IMR-90 (cell line): ENCODE measurements around the gene AMPD3. TPM values are rescaled to one million over a fixed set of nuclear protein-coding genes. Genes with fewer than 3 reads are reported as not detected.

Experiments
- ATAC-seq: fragments of 200-7000 bp; cut with Tn5 transposase; 2 replicates; pipeline ENCODE4 v1.9.1; 2020; ENCODE audit warnings: low read depth, mild to moderate bottlenecking, moderate library complexity
- BruUV-seq: library from RNA; stranded (reverse); fragments of 400-500 nt; replicated peaks from 2 replicates; lab custom pipeline; 2021; lab: Mats Ljungman, UMichigan
- CTCF ChIA-PET: fragments of 300-600 bp; formaldehyde crosslinking; extraction: SDS; loops from one replicate; lab custom pipeline; 2021; ENCODE audit warnings: antibody characterized with exemption; lab: Yijun Ruan, JAX
- POLR2A ChIA-PET: fragments of 300-600 bp; sonication (Branson Sonifier 250); formaldehyde crosslinking; loops from one replicate; lab custom pipeline; 2022; ENCODE audit warnings: antibody characterized with exemption; ENCODE audit not compliant: unreplicated experiment; lab: Charles Lee
- DNase-seq: peaks from one replicate; pipeline ENCODE4 v3.0.0; 2013
- H2AFZ ChIP-seq: replicated peaks from 2 replicates; pipeline ENCODE3; 2013; ENCODE audit warnings: low read length, mild to moderate bottlenecking; ENCODE audit not compliant: poor library complexity
- H2AK5ac ChIP-seq: 2 replicates; pipeline ENCODE4 v1.6.1; 2013; ENCODE audit warnings: low read depth, low read length, inconsistent platforms
- H2AK9ac ChIP-seq: replicated peaks from 2 replicates; pipeline ENCODE3; 2013; ENCODE audit warnings: mild to moderate bottlenecking, low read depth, low read length, moderate library complexity; ENCODE audit not compliant: poor library complexity
- H2BK120ac ChIP-seq: 2 replicates; pipeline ENCODE4 v1.6.1; 2013; ENCODE audit warnings: low read depth, low read length, inconsistent platforms
- H2BK15ac ChIP-seq: 3 replicates; pipeline ENCODE4 v1.6.1; 2013; ENCODE audit warnings: low read depth, low read length, inconsistent platforms
- H2BK20ac ChIP-seq: 2 replicates; pipeline ENCODE4 v1.6.1; 2013; ENCODE audit warnings: low read depth, mild to moderate bottlenecking, inconsistent platforms, low read length, moderate library complexity
- H2BK5ac ChIP-seq: 2 replicates; pipeline ENCODE4 v1.6.1; 2013; ENCODE audit warnings: mild to moderate bottlenecking, low read depth, low read length, inconsistent platforms; ENCODE audit not compliant: poor library complexity, severe bottlenecking
- H3K14ac ChIP-seq: replicated peaks from 2 replicates; pipeline ENCODE4 v1.6.1; 2013; ENCODE audit warnings: low read depth, low read length, inconsistent platforms
- H3K18ac ChIP-seq: 2 replicates; pipeline ENCODE4 v1.6.1; 2013; ENCODE audit warnings: low read depth, low read length, control low read depth
- H3K23ac ChIP-seq: 2 replicates; pipeline ENCODE4 v1.6.1; 2013; ENCODE audit warnings: low read depth, low read length, inconsistent platforms
- H3K27ac ChIP-seq: 2 replicates; pipeline ENCODE4 v1.5.1; 2013; ENCODE audit warnings: mild to moderate bottlenecking, control low read depth, low read length; ENCODE audit not compliant: insufficient read depth
- H3K27me3 ChIP-seq: 2 replicates; pipeline ENCODE4 v1.6.1; 2013; ENCODE audit warnings: low read length; ENCODE audit not compliant: control insufficient read depth, insufficient read depth
- H3K36me3 ChIP-seq: 2 replicates; pipeline ENCODE4 v1.6.1; 2013; ENCODE audit warnings: low read length, mixed read lengths; ENCODE audit not compliant: control insufficient read depth, insufficient read depth
- H3K4ac ChIP-seq: 2 replicates; pipeline ENCODE4 v1.6.1; 2013; ENCODE audit warnings: low read depth, low read length, inconsistent platforms
- H3K4me1 ChIP-seq: 2 replicates; pipeline ENCODE4 v1.6.1; 2013; ENCODE audit warnings: low read length, mixed read lengths; ENCODE audit not compliant: control insufficient read depth, insufficient read depth
- H3K4me2 ChIP-seq: 2 replicates; pipeline ENCODE4 v1.6.1; 2013; ENCODE audit warnings: low read depth, mild to moderate bottlenecking, control low read depth, low read length, moderate library complexity
- H3K4me3 ChIP-seq: 2 replicates; pipeline ENCODE4 v1.5.1; 2013; ENCODE audit warnings: low read depth, mild to moderate bottlenecking, control low read depth, low read length, moderate library complexity; ENCODE audit not compliant: insufficient read depth
- H3K56ac ChIP-seq: 2 replicates; pipeline ENCODE4 v1.6.1; 2013; ENCODE audit warnings: low read length, inconsistent platforms; ENCODE audit not compliant: insufficient read depth; ENCODE audit errors: extremely low read depth
- H3K79me1 ChIP-seq, 2 experiments: 2 replicates each; pipeline ENCODE4 v1.6.1; 2013; ENCODE audit warnings: low read length in 2 of 2, inconsistent platforms in 1 of 2, low read depth in 1 of 2
- H3K9ac ChIP-seq: 2 replicates; pipeline ENCODE4 v1.6.1; 2013; ENCODE audit warnings: low read depth, low read length, control low read depth
- H3K9me1 ChIP-seq: 2 replicates; pipeline ENCODE4 v1.6.1; 2013; ENCODE audit warnings: low read length, inconsistent platforms; ENCODE audit not compliant: insufficient read depth
- H3K9me3 ChIP-seq: 2 replicates; pipeline ENCODE4 v1.6.1; 2013; ENCODE audit warnings: low read length; ENCODE audit not compliant: control insufficient read depth, insufficient read depth
- H4K20me1 ChIP-seq: 2 replicates; pipeline ENCODE4 v1.6.1; 2013; ENCODE audit warnings: low read length, inconsistent platforms; ENCODE audit not compliant: insufficient read depth
- H4K5ac ChIP-seq: 2 replicates; pipeline ENCODE4 v1.6.1; 2013; ENCODE audit warnings: mild to moderate bottlenecking, low read depth, low read length, control low read depth
- H4K8ac ChIP-seq, 2 experiments: 2 replicates each; pipeline ENCODE4 v1.6.1; 2013; ENCODE audit warnings: low read depth in 2 of 2, low read length in 2 of 2, control low read depth in 1 of 2, inconsistent platforms in 1 of 2
- H4K91ac ChIP-seq: 2 replicates; pipeline ENCODE4 v1.6.1; 2013; ENCODE audit warnings: low read depth, low read length, inconsistent platforms; ENCODE audit not compliant: insufficient read depth
- BHLHE40 ChIP-seq: fragments of 150-350 bp; IDR thresholded peaks from 2 replicates; pipeline ENCODE4 v1.6.1; 2016; ENCODE audit warnings: mild to moderate bottlenecking, low read depth, low read length
- FOS ChIP-seq: fragments of 150-350 bp; IDR thresholded peaks from 2 replicates; pipeline ENCODE4 v1.6.1; 2016; ENCODE audit warnings: low read depth, low read length
- WGBS, 2 experiments: methylation state at CpG; one replicate each; pipeline versions ENCODE4 v1.1.5 to v1.1.7; 2013; ENCODE audit warnings: missing lambda C conversion rate in 2 of 2; ENCODE audit not compliant: insufficient read length in 1 of 2; ENCODE audit errors: extremely low coverage in 2 of 2; 5-methylcytosine and 5-hydroxymethylcytosine counted together
- dilution Hi-C: fragments of 300-500 bp; cut with HindIII; formaldehyde crosslinking; loops from one replicate; pipeline ENCODE4 v1.14.3; 2018; ENCODE audit warnings: low sequenced_read_pairs; ENCODE audit not compliant: unreplicated experiment
- in situ Hi-C: fragments of 300-500 bp; cut with MboI; formaldehyde crosslinking; loops from 3 replicates; pipeline ENCODE4 v1.14.3; 2019; ENCODE audit warnings: low sequenced_read_pairs, inconsistent platforms, mixed read lengths
- intact Hi-C: fragments of 100-400 bp; cut with micrococcal nuclease; formaldehyde crosslinking; loops from 2 replicates; pipeline ENCODE4 v1.10.0; 2022
- polyA plus RNA-seq, 3 experiments: library from polyadenylated mRNA; depleted of rRNA; stranded (reverse); fragments of >200 nt; gene quantifications; 2 replicates each; pipeline ENCODE4 v1.2.3, GENCODE V29; 2012; ENCODE audit warnings: low replicate concordance in 1 of 3
- total RNA-seq: library from RNA; depleted of rRNA; stranded (reverse); fragments of >200 nt; gene quantifications from 2 replicates; pipeline ENCODE4 v1.2.3, GENCODE V29; 2012

Gene AMPD3
- total and polyA plus RNA-seq, 2 of the 4 experiments (the other 2 are of a cell fraction), result 8.6 to 12.1 TPM

DNA sequence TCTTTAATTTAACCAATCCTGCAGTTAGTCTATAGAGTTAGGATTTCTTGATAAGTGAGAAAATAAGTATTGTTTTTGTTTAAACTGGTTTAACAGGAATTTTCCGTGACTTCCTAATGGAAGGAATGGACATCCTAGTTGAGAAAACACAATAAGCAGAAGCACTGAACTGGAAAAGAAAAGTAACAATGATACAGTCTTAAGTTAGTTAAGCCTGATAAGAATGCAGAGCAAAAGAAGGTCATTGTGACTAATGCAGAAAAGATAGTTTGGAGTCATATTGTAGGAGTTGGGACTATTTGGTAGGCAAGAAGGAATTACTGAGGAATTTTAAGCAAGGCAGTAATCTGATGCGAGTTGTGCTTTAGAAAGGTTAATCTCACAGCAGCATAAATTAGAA, 74.2 kb downstream of the AMPD3 start:
- H2AK5ac ChIP-seq, result peak overlapping the region; percentile 81; the same call in 1 of the 2 replicates
- no peak overlapping the region; the same call in 1 of the 2 replicates for H3K9ac ChIP-seq
- peak overlapping the region; percentile 68; the same call in 1 of the 2 replicates for H3K4me2 ChIP-seq
- in situ Hi-C loops, result no loop called here
- peak overlapping the region; percentile 92; the same call in 1 of the 2 replicates for H3K4ac ChIP-seq
- no CpG with 5 or more reads among the region's 2 CpGs for WGBS, 2 experiments
- peak overlapping the region; percentile 91 for H3K23ac ChIP-seq
- peaks cover 14% of the 10 kb centered on the region for H3K4me1 ChIP-seq
- peak overlapping the region; percentile 88 for H4K91ac ChIP-seq
- H3K9me3 ChIP-seq, result no peaks in the 10 kb centered on the region
- peak overlapping the region; percentile 96 for H2BK120ac ChIP-seq
- no peak overlapping the region for H3K4me3 ChIP-seq
- H4K8ac ChIP-seq, result peak overlapping the region; percentile 71 to 89
- peak; percentile 73 for ATAC-seq
- H3K27me3 ChIP-seq, result no peaks in the 10 kb centered on the region
- no TSS peak for BruUV-seq
- peaks cover 4% of the 10 kb centered on the region for H3K36me3 ChIP-seq
- peak overlapping the region; percentile 100 for H2BK5ac ChIP-seq
- peak overlapping the region; percentile 99 for H3K18ac ChIP-seq
- peak overlapping the region; percentile 84; the same call in 1 of the 2 replicates for H4K5ac ChIP-seq
- no peak overlapping the region for H2AK9ac ChIP-seq
- H2AFZ ChIP-seq, result no peak overlapping the region
- CTCF ChIA-PET, result no interaction called here
- intact Hi-C loops, result loop anchor here (1.0 to 10.0 kb wide), 4 partner anchors 12 to 204 kb away; partner anchors contain the start of gene RNF141
- H3K9me1 ChIP-seq, result peaks cover 2% of the 10 kb centered on the region
- H2BK20ac ChIP-seq, result peak overlapping the region; percentile 98
- POLR2A ChIA-PET, result no interaction called here
- no peaks in the 10 kb centered on the region for H4K20me1 ChIP-seq
- peaks cover 6 to 11% of the 10 kb centered on the region in 2 experiments; a peak in 2 of 4 replicates for H3K79me1 ChIP-seq
- peak overlapping the region; percentile 93; the same call in 1 of the 2 replicates for H3K27ac ChIP-seq
- peak; percentile 78 for DNase-seq
- H3K56ac ChIP-seq, result peak overlapping the region; percentile 81
- peak overlapping the region; percentile 90 for H3K14ac ChIP-seq
- peak overlapping the region; percentile 87; the same call in 1 of the 3 replicates for H2BK15ac ChIP-seq
- dilution Hi-C loops, result no loop called here
- TF ChIP-seq BHLHE40 (no peak), FOS (0 out of 2 replicates have a peak, but pooled peaks have one; percentile 6)
